ENCODE results near the gene NCOA6. TPM values are rescaled to one million over a fixed set of nuclear protein-coding genes. Genes with fewer than 3 reads are reported as not detected.
"Not testable (repeated sequence)": the region's sequence is repeated elsewhere in the genome, so short reads cannot be mapped to it uniquely, and the experiment has no call there.

Gene NCOA6
- total and polyA plus RNA-seq, 8 donors: 11.1 to 19.3 (median 12.3) TPM

- no peak overlapping the region for H3K27ac ChIP-seq
- FAIRE-seq: no peak
- no peak overlapping the region for H3K4me3 ChIP-seq
- no peaks in the 10 kb centered on the region for H3K36me3 ChIP-seq
- WGBS, 2 donors: 38% methylated on average over 4 of the region's 4 CpGs
- no peaks in the 10 kb centered on the region for H3K27me3 ChIP-seq
- no peak for ATAC-seq
- no peak for TF ChIP-seq CTCF (IDR thresholded peaks at IDR 0.05)
- H3K9me3 ChIP-seq: no peaks in the 10 kb centered on the region
- no peak for DNase-seq
- H3K4me1 ChIP-seq: no peaks in the 10 kb centered on the region
- intact Hi-C loops (cut with DNase I): no loop called here
Observed at GRCh38 chr20:34781220-34781619, 44.2 kb downstream of the NCOA6 start.

GRCh38 chr20:34780291-34780690 lies 45.2 kb downstream of the NCOA6 start:
- H3K9me3 ChIP-seq; H3K27ac ChIP-seq; H3K4me1 ChIP-seq; ATAC-seq; DNase-seq; H3K4me3 ChIP-seq; FAIRE-seq; intact Hi-C loops (cut with DNase I); H3K36me3 ChIP-seq; H3K27me3 ChIP-seq: not testable (repeated sequence)
- WGBS, 2 donors: 93 to 95% methylated on average over 8 of the region's 8 CpGs

- H3K4me1 ChIP-seq: no peaks in the 10 kb centered on the region
- DNase-seq: no peak
- no peak for TF ChIP-seq CTCF (IDR thresholded peaks at IDR 0.05)
- H3K4me3 ChIP-seq: no peak overlapping the region
- peaks cover 0 to 10% (median 0%) of the 10 kb centered on the region in 3 donors for H3K36me3 ChIP-seq
- 94 to 97% methylated on average over 8 of the region's 8 CpGs for WGBS, 2 donors
- no peak for FAIRE-seq
- H3K27ac ChIP-seq: no peak overlapping the region
- ATAC-seq: no peak
- intact Hi-C loops (cut with DNase I): no loop called here
- no peaks in the 10 kb centered on the region for H3K9me3 ChIP-seq
- H3K27me3 ChIP-seq: no peaks in the 10 kb centered on the region
Observed at GRCh38 chr20:34776177-34776576, 49.3 kb downstream of the NCOA6 start.

- Histone ChIP-seq H3K27ac (no peak overlapping the region), H3K4me1 (no peaks in the 10 kb centered on the region), H3K9me3 (no peaks in the 10 kb centered on the region), H3K36me3 (peaks cover 0 to 10% (median 0%) of the 10 kb centered on the region in 3 donors), H3K4me3 (no peak overlapping the region), H3K27me3 (no peaks in the 10 kb centered on the region)
- no peak for ATAC-seq
- FAIRE-seq: no peak
- intact Hi-C loops (cut with DNase I): no loop called here
- TF ChIP-seq CTCF (IDR thresholded peaks at IDR 0.05): no peak
- DNase-seq: no peak
Observed at GRCh38 chr20:34774886-34775285, 50.6 kb downstream of the NCOA6 start.

- DNase-seq (no peak), ATAC-seq (no peak), FAIRE-seq (no peak)
- Histone ChIP-seq H3K36me3 (peaks cover 0 to 10% (median 0%) of the 10 kb centered on the region in 3 donors), H3K4me1 (no peaks in the 10 kb centered on the region), H3K9me3 (no peaks in the 10 kb centered on the region), H3K27ac (no peak overlapping the region), H3K27me3 (no peaks in the 10 kb centered on the region), H3K4me3 (no peak overlapping the region)
- TF ChIP-seq CTCF (IDR thresholded peaks at IDR 0.05): no peak
- intact Hi-C loops (cut with DNase I): no loop called here
- WGBS, 2 donors: 91 to 94% methylated on average over 3 of the region's 3 CpGs
Observed at GRCh38 chr20:34774449-34774848, 51.0 kb downstream of the NCOA6 start.

GRCh38 chr20:34773726-34774125 lies 51.7 kb downstream of the NCOA6 start:
- FAIRE-seq (no peak), DNase-seq (no peak), ATAC-seq (no peak)
- TF ChIP-seq CTCF (IDR thresholded peaks at IDR 0.05): no peak
- WGBS, 2 donors: 60 to 68% methylated on average over 1 of the region's 1 CpG
- H3K4me1 ChIP-seq: no peaks in the 10 kb centered on the region
- no peak overlapping the region for H3K27ac ChIP-seq
- intact Hi-C loops (cut with DNase I): no loop called here
- H3K36me3 ChIP-seq: peaks cover 0 to 10% (median 0%) of the 10 kb centered on the region in 3 donors
- H3K4me3 ChIP-seq: no peak overlapping the region
- H3K27me3 ChIP-seq: no peaks in the 10 kb centered on the region
- no peaks in the 10 kb centered on the region for H3K9me3 ChIP-seq

Measured in pancreas (tissue), 10 donors.